Motor neuron (in vitro differentiated cells): ENCODE measurements around the gene SLC12A8. TPM values are rescaled to one million over a fixed set of nuclear protein-coding genes. Genes with fewer than 3 reads are reported as not detected.

Experiments used
- ATAC-seq, 8 experiments: fragments of 200-7000 bp; cut with Tn5 transposase; replicated peaks in 6 of 8; 2 replicates each; pipeline ENCODE4 v1.8.0; 2021; ENCODE audit warnings: mild to moderate bottlenecking in 8 of 8, moderate library complexity in 8 of 8
- H3K27ac ChIP-seq, 2 donors: fragments of 250-450 bp; sonication (Bioruptor Pico); 2 replicates each; pipeline ENCODE4 v1.9.0; 2021; ENCODE audit warnings: antibody characterized with exemption in 2 of 2, mild to moderate bottlenecking in 2 of 2, moderate library complexity in 1 of 2
- H3K4me1 ChIP-seq, 2 donors: fragments of 250-450 bp; sonication (Bioruptor Pico); replicated peaks in 1 of 2; 2 replicates each; pipeline ENCODE4 v1.6.1; 2021; ENCODE audit warnings: antibody characterized with exemption in 2 of 2, mild to moderate bottlenecking in 2 of 2, moderate library complexity in 1 of 2
- H3K4me3 ChIP-seq, 5 donors: fragments of 250-450 bp; sonication (Bioruptor Pico); 2 replicates each; pipeline ENCODE4 v1.9.0; 2021; ENCODE audit warnings: antibody characterized with exemption in 5 of 5, mild to moderate bottlenecking in 5 of 5, moderate library complexity in 4 of 5
- WGBS, 10 experiments: fragments of 450-650 bp; shearing (Covaris generic); methylation state at CpG; one replicate each; pipeline ENCODE4 v1.0.0; 2022; 5-methylcytosine and 5-hydroxymethylcytosine counted together
- in situ Hi-C, 9 experiments: fragments of 400-800 bp; cut with MboI; loops; one replicate each; pipeline ENCODE4 v1.15.0; 2021; ENCODE audit warnings: low sequenced_read_pairs in 9 of 9, low pct_unique_long_range_greater_than_20kb in 2 of 9; ENCODE audit not compliant: unreplicated experiment in 9 of 9
- total RNA-seq, 8 experiments: library from RNA; unstranded; fragments of 300-600 nt; gene quantifications; 2 replicates each; pipeline versions ENCODE4 v1.2.3 to v1.2.4, GENCODE V29; 2022

The SLC12A8 gene
- total RNA-seq, 8 experiments from 2014 or later, result 0.38 to 9.8 (median 3.2) TPM

DNA sequence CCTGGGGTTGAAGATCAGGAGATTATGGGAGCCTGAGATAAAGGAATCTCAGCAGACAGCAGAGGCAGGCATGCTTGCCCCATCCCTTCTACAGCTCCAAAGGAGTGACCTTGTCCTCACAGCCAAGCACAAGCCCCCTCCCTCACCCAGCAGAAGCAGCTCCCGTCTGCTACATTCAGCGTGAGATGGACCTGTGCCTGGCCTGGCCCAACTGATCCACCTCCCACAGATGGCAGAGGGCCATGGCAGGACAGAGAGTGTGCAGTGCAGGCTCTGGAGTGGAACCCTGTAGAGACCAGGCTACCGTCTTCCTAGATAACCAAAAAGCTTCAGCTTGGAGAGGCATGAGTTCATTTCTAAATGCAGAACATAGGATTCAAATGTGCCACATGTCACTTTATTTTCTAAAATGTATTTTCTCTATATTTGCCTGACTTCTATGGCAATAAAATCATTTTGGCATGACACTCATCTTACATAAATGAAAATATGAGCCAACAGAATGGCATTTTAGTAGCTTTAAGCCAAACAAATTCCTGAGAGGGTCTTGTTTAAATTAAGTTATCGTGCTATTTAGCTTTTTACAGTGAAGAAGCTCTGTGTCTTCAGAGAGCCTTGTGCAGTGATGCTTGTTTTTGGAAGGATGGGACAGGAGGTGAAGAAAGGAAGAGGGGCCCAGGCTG is 43.7 kb downstream of the SLC12A8 start:
- Histone ChIP-seq H3K27ac (no peak overlapping the region), H3K4me3 (no peak overlapping the region), H3K4me1 (peaks cover 4 to 8% of the 10 kb centered on the region in 2 donors)
- no peak for ATAC-seq
- in situ Hi-C loops, result loop anchor here in 1 of 9 experiments (10.0 kb wide), 1 partner anchor 124 kb away; no protein-coding TSS in a partner anchor
- WGBS, 10 experiments, result 20 to 100% (median 83%) methylated on average over 1 to 4 of the region's 4 CpGs; no CpG with 5 or more reads in 2 of the 10 experiments

DNA sequence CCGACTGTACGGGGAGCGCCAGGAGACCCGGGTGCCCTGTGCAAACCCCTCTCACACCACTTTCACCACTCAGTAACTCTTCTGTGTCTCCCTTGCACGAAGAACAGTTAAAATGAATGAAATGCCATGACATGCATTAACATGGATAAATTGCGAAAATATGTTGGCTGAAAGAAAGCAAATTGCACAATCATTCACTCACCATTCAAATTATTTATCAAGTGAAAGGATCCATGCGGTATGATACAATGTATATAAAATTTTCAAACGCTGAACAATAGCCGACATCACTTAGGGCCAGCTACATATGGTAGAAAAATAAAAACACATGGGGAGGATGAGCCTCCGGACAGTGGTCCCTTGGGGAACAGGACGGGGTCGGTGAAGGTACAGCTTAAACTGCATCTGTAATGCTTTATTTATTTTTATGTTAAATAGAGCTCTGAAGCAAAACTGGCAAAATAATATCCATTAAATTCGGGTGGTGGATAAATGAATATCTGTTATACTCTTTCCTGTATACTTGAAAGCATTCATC is 45.9 kb downstream of the SLC12A8 start:
- Histone ChIP-seq H3K4me1 (peaks cover 7 to 10% of the 10 kb centered on the region in 2 donors), H3K27ac (no peak overlapping the region), H3K4me3 (no peak overlapping the region)
- in situ Hi-C loops, result loop anchor here in 1 of 9 experiments (10.0 kb wide), 1 partner anchor 122 kb away; no protein-coding TSS in a partner anchor
- no peak for ATAC-seq
- WGBS, 10 experiments, result 11 to 100% (median 78%) methylated on average over 1 to 10 of the region's 13 CpGs

DNA sequence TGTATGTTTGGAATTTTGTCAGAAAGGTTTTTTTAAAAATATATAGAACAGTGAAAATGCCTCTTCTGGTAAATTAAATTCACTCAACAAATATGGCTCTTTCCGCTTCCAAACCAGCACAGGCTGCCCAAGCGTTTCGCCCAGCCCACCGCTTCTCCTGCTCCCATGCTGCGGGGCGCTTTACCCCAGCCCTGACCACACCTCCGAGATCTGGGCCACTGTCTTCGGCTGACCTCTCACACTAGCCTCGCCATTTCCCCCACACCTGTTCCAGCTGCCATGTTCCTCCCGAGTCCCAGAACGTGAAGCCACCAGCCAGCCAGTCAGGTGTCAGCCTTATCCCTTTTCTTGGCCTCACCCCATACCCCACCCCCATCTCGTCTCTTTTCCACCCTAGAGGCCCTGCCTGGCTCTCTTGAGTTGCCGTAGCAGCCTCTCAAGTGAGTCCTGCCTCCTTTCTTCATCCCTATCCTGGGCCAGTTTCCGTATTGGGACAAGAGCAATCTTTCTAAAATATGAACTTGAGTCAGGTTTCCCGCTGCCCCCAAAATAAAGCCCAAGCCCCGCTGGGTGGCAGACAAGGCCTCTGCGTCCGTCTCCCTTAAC is 46.5 kb downstream of the SLC12A8 start:
- Histone ChIP-seq H3K4me1 (peaks cover 13 to 16% of the 10 kb centered on the region in 2 donors), H3K4me3 (no peak overlapping the region), H3K27ac (no peak overlapping the region)
- ATAC-seq, result no peak
- WGBS, 10 experiments, result 82 to 96% (median 90%) methylated on average over 2 to 8 of the region's 18 CpGs; no CpG with 5 or more reads in 3 of the 10 experiments
- in situ Hi-C loops, result loop anchor here in 1 of 9 experiments (10.0 kb wide), 1 partner anchor 121 kb away; no protein-coding TSS in a partner anchor

DNA sequence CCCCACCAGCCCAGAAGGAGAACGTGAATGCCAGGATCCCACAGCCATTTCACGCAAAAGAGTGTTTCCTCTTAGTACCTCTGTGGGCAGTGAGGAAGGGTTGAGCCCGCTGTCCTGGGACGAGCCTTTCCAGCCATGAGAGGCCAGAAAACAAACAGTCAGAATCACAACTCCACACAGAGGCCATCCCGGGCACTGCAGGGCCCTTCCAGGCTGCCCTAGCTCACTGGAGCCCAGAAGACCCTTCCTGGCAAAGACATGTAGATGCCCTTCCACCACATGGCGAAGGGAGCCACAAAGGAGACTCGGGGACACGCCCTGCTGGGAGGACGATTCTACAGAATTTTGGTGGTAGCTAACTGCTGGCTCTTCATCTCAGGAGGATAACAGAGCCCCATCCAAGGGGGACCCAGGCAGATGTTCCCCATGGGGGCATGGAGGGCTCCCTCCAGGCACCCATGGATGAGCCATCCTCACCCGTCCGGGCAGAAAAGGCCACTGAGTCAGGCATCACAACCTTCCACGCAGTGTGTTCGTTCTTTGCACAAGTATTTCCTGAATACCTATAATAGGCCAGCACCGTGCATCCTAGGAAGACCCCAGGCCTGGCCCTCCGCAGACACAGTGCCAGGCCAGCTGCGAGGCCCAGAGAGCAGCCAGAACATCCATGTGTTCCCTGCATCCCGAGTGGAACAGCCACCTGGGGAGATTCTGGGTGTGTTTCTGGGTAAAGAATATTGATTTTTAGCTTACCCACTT is 47.2 kb downstream of the SLC12A8 start:
- ATAC-seq, result peak in 6 of 8 experiments; percentile 15 to 81 (median 56)
- Histone ChIP-seq H3K4me1 (peaks cover 20 to 23% of the 10 kb centered on the region in 2 donors), H3K27ac (no peak overlapping the region), H3K4me3 (no peak overlapping the region)
- 48 to 100% (median 92%) methylated on average over 1 to 9 of the region's 17 CpGs; no CpG with 5 or more reads in 4 of the 10 experiments for WGBS, 10 experiments
- in situ Hi-C loops, result loop anchor here in 1 of 9 experiments (10.0 kb wide), 1 partner anchor 121 kb away; no protein-coding TSS in a partner anchor

DNA sequence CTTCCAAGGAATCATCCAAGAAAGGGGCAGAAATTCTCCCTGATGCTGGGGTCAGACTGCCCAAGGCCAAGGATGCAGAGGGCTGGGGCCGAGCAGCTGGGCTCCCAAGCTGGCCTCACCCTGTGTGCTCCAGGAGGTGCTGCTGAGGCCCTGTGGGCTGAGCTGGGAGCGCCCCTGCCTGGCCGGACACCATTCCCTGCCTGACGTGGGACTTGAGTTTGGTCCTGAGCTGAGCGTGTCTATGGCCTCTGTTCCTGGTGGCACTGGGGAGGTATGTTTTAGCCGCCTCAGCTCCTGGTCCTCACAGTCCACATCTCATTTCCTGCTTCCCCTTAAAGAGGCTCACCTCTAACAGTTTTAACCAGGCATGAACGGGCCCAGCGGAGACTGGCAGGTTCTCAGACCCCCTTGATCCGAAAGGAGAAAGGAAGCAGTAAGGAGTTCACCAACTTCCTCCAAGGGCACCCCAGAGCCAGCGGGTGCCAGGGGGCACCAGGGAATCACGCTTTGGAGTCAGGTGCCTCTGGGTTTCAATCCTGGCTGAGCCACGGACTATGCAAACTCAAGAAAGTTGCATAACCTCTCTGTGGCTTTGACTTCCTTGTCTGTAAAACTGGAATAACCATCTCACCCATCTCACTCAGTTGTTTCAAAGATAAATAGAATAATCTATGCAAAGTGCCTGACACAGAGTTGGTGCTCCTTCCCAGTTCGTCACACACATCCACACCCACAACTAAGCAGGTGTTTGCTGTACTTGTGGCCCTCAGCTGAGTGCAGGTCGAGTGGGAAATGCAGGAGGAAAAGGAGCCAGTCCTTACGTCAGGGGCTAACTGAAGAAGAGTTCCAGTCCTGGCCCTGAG is 48.6 kb downstream of the SLC12A8 start:
- in situ Hi-C loops, result loop anchor here in 1 of 9 experiments (10.0 kb wide), 1 partner anchor 119 kb away; no protein-coding TSS in a partner anchor
- H3K4me3 ChIP-seq, result no peak overlapping the region
- 10 to 90% (median 47%) methylated on average over 1 to 2 of the region's 15 CpGs; no CpG with 5 or more reads in 6 of the 10 experiments for WGBS, 10 experiments
- peak in 7 of 8 experiments; percentile 27 to 76 (median 70) for ATAC-seq
- no peak overlapping the region for H3K27ac ChIP-seq
- peaks cover 21 to 25% of the 10 kb centered on the region in 2 donors for H3K4me1 ChIP-seq

DNA sequence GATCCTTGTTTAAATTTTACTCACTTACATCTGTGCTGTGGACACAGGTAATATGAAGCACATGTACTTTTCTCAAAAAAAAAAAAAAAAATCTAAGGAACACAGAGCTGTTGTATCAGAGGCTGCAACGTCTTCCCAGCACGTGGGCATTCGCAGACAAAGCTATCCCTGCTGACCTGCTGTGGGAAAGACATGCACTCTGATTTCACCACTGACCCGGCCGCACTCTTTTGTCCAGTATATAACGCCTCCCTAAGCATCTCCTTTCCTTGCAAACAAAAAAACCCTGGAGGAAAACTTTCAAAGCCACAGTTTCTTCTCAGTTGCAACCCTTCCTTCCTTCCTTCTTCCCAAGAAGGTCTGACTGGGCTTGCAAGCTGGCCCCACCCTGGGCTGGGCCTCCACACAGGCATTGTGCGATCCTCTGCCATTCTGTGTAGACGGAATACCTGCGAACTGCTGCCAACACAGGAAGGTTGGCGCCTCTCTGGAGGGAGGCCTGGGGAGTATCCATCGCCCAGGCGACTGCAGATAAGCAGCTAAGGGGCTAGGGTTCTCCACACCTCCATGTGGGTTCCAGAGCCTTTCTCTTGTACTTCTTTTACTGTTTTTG is 50.8 kb downstream of the SLC12A8 start:
- Histone ChIP-seq H3K4me3 (no peak overlapping the region), H3K4me1 (peaks cover 21 to 23% of the 10 kb centered on the region in 2 donors), H3K27ac (no peak overlapping the region)
- peak in 1 of 8 experiments; percentile 9 for ATAC-seq
- in situ Hi-C loops, result loop anchor here in 1 of 9 experiments (10.0 kb wide), 1 partner anchor 117 kb away; no protein-coding TSS in a partner anchor
- 49 to 81% (median 69%) methylated on average over 1 to 7 of the region's 12 CpGs; no CpG with 5 or more reads in 2 of the 10 experiments for WGBS, 10 experiments

DNA sequence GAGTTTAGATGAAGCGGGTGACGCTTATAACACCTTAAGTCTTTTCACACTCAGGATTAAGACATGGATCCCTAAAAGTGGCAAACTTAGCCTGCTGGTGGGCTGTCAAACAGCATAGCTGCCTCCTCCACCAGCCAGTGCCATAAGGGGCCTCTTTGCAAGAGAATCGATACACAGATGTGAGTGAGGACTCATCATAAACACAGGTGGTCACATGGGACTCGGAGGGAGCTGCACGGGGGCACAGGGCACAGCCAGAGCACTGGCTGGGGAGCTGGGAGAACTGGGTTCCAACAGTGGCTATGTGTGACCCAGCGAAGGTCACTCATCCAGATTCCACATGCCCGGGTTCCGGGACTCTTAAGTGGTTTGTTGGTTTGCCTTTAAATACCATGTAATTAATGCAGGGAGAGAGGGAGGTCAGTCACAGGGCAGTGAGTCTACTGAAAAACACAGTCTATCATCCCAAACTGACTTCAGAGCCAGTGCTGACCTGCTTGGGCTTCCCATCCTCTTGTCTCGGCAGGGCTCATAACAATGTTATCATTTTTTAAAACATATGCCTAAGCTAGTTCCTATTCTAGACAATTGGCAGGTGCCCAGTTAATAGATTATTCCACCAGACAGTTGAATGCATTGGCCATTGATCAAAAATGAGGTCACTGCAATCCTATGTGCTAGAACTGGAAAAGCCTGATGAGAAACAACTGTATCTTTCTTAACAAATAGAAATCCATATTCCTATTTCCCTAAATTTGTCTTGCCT is 51.8 kb downstream of the SLC12A8 start:
- in situ Hi-C loops, result loop anchor here in 1 of 9 experiments (10.0 kb wide), 1 partner anchor 116 kb away; no protein-coding TSS in a partner anchor
- ATAC-seq, result peak in 7 of 8 experiments; percentile 6 to 91 (median 83)
- H3K27ac ChIP-seq, result peak overlapping the region; percentile 16 to 17
- 41 to 100% (median 53%) methylated on average over 2 to 8 of the region's 9 CpGs; no CpG with 5 or more reads in 5 of the 10 experiments for WGBS, 10 experiments
- no peak overlapping the region for H3K4me3 ChIP-seq
- H3K4me1 ChIP-seq, result peaks cover 17 to 22% of the 10 kb centered on the region in 2 donors

DNA sequence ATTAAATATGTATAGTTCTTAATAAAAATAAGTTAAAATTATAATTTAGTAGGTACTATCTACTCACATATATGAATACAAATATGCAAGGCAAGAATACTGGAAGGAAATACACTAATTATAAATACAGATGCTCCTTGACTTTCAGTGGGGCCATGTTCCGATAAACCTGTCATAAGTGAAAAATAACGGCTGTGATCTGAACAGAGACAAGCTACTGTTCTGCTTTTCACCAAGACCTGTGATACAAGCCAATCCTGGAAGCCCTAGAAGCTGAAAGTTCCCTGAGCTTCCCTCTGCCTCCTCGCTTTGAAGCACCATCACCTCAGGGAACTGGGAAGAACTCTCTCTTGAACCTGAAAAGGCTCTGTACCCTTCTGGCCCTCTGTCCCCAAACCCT is 55.4 kb downstream of the SLC12A8 start:
- H3K27ac ChIP-seq, result no peak overlapping the region
- no peak for ATAC-seq
- no peak overlapping the region for H3K4me3 ChIP-seq
- in situ Hi-C loops, result no loop called here
- peaks cover 30 to 36% of the 10 kb centered on the region in 2 donors for H3K4me1 ChIP-seq
- WGBS, 10 experiments, result 61 to 100% (median 90%) methylated on average over 1 to 3 of the region's 3 CpGs; no CpG with 5 or more reads in 3 of the 10 experiments

DNA sequence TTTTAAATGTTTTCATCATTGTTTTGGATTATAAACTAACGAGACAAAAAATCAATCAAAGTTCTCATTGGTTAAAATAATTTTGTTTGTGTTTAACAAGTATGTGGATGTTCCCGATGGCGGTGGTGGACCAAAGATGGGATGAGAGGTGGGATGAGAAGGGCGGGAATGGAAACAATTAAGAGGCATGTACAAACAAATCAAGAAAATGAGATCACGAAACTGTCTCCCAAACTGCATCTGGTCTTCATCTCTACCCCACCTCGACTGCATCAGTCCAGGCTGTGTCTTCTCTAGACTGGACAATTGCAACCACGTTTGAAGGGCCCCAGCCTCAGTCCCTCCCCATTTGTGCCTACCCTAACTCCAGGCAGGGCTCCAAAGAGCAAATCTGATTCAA is 56.1 kb downstream of the SLC12A8 start:
- Histone ChIP-seq H3K4me3 (no peak overlapping the region), H3K4me1 (peaks cover 28 to 30% of the 10 kb centered on the region in 2 donors), H3K27ac (no peak overlapping the region)
- 13 to 100% (median 90%) methylated on average over 1 to 7 of the region's 7 CpGs; no CpG with 5 or more reads in 3 of the 10 experiments for WGBS, 10 experiments
- ATAC-seq, result no peak
- in situ Hi-C loops, result no loop called here

DNA sequence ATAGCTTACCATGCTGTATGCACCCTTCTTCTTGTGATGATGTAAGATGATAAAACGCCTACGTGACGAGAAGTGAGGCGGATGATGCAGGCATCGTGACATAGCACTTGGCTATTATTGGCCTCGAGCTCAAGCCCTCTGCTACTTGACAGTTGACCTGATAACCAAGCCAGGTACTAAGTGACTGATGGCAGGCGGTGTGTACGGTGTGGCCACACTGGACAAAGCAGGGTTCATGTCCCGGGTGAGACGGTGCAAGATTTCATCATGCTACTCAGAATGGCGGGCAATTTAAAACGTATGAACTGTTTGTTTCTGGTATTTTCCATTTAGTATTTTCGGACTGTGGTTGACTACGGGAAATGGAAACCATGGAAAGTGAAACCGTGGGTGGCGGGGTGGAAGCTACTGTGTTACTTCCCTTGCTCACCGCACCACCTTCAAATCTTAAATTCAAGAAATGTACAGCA is 57.7 kb downstream of the SLC12A8 start:
- no peak overlapping the region for H3K4me3 ChIP-seq
- H3K27ac ChIP-seq, result peak overlapping the region in 1 of 2 donors; percentile 10
- 73 to 100% (median 94%) methylated on average over 4 to 16 of the region's 17 CpGs for WGBS, 10 experiments
- peaks cover 18 to 21% of the 10 kb centered on the region in 2 donors for H3K4me1 ChIP-seq
- in situ Hi-C loops, result no loop called here
- peak in 5 of 8 experiments; percentile 49 to 93 (median 68) for ATAC-seq

DNA sequence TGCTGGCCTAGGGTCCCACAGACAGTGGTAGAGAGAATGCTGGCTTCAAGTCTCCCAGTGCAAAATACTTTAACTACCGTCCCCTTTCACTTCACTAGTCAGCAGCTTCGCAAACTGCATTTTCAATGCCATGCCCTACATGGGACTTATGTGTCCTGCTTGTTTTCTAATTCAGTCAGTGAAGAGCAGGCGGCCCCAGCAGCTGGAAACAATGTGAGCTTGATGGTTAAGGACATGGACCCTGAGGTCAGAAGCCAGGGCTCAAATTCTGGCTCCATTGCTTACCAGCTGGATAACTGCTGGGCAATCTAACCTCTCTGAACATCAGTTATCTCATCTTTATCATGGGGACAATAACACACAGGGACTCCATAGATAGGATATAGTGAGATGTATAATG is 58.4 kb downstream of the SLC12A8 start:
- no peak overlapping the region for H3K27ac ChIP-seq
- H3K4me3 ChIP-seq, result no peak overlapping the region
- 71 to 100% (median 100%) methylated on average over 1 to 3 of the region's 3 CpGs; no CpG with 5 or more reads in 5 of the 10 experiments for WGBS, 10 experiments
- peak in 1 of 8 experiments; percentile 6 for ATAC-seq
- H3K4me1 ChIP-seq, result peaks cover 18 to 21% of the 10 kb centered on the region in 2 donors
- in situ Hi-C loops, result no loop called here
